NCI-H1105 (cell line): ENCODE results near the gene ADSS2.
"Not testable (repeated sequence)": the region's sequence is repeated elsewhere in the genome, so short reads cannot be mapped to it uniquely, and the experiment has no call there.

Source experiments
- DNase-seq: peaks from one replicate; lab custom pipeline; 2025; lab: John Stamatoyannopoulos, UW

The ADSS2 gene

DNA sequence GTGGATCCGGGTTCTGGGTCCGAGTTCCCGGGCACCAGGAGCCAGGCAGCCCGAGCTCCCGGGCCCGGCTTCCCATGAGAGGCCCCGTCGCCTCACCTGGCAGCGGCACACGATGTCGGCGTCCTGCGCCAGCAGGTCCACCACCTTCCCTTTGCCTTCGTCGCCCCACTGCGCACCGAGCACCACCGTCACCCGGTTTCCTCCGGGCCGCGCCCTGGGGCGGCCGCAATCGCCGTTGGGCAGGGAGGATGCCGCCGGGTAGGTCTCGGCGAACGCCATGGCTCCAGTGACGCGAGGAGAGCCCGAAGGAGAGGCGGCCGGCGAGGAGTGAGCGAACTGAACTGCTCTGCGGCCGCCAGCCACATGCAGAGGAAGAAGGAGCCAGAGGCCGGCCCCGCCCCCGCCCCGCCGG is at the start of gene ADSS2:
Gene ADSS2 (minus strand): TSS at position 371 of the 412 bp plus-strand sequence. CDS start 92 bp downstream, at position 279.
- DNase-seq = no peak

DNA sequence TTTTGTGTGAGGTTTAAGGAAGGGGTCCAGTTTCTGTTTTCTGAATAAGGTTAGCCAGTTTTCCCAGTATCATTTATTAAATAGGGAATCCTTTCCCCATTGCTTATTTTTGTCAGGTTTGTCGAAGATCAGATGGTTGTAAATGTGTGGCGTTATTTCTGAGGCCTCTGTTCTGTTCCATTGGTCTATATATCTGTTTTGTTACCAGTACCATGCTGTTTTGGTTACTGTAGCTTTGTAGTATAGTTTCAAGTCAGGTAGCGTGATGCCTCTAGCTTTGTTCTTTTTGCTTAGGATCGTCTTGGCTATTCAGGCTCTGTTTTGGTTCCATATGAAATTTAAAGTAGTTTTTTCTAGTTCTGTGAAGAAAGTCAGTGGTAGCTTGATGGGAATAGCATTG is 48.8 kb upstream of the ADSS2 start:
- not testable (repeated sequence) for DNase-seq

DNA sequence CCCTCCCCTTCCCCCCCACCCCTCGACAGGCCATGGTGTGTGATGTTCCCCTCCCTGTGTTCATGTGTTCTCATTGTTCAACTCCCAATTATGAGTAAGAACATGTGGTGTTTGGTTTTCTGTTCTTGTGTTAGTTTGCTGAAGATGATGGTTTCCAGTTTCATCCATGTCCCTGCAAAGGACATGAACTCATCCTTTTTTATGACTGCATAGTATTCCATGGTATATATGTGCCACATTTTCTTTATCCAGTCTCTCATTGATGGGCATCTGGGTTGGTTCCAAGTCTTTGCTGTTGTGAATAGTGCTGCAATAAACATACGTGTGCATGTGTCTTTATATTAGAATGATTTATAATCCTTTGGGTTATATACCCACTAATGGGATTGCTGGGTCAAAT is 47.8 kb upstream of the ADSS2 start:
- not testable (repeated sequence) for DNase-seq

DNA sequence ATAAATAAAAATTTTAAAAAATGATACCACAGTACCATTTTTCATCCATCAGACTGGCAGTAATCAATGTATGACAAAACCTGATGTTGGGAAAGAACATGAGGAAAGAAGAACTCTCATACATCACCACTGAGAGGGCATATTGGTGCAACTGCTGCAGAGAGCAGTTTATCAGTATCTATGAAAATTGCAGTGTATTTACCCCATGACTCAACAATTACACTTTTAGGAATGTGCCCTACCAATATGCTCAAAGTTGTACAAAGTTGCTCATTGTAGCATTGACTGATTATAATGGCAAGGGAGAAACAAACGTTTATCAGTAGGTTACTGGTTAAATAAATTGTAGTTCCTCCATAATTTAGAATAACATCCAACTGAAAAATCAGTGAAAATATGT is 46.1 kb upstream of the ADSS2 start:
- no peak for DNase-seq

DNA sequence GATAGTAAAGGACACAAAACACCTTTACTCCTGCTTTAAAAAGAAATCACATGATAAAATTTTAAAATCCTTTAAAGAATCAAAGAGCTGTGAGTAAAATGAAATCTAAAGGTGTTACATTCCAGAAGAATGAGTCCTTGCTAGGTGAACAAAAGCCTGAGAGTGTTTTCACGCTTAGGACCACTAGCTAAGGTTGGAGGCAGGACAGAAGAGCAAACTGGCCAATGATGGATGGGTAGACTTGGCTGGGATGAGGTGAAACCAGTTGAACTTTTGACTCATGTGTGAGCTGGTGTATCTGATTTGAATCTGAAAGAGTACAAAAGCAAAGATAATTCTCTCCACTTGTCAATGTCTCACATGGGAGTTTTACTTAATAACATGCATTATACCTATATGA is 44.5 kb upstream of the ADSS2 start:
- DNase-seq = no peak

DNA sequence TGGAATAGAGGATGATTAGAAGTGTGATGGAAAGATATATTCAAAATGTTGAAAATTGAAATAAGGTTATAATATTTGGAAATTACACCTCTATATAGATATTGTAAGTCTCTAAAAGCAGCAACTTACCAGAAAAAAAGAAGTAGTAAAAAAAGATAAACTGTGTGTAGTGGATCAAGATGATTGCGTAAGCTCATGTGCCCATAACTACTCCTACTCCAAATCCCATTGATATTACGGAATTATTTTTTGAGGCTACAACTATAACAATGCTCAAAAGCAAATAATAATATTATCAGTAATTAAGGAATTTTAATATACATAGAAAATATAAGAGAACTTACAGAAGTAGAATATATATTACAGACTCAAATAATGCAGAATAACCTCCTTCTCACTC is 42.9 kb upstream of the ADSS2 start:
- DNase-seq = no peak

DNA sequence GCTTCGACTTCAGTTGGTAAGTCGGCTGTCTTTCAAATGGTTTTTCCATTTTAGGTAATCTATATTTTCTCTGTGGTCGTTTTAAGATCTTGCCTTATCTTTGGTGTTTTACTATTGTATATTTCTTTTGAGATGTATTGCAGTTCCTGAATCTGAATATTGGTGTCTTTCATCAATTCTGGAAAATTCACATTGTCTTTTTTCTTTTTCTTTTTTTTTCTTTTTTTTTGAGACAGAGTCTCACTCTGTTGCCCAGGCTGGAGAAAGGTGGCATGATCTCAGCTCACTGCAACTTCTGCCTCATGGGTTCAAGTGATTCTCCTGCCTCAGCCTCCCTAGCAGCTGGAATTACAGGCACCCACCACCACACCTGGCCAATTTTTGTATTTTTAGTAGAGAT is 33.3 kb upstream of the ADSS2 start:
- DNase-seq = not testable (repeated sequence)

DNA sequence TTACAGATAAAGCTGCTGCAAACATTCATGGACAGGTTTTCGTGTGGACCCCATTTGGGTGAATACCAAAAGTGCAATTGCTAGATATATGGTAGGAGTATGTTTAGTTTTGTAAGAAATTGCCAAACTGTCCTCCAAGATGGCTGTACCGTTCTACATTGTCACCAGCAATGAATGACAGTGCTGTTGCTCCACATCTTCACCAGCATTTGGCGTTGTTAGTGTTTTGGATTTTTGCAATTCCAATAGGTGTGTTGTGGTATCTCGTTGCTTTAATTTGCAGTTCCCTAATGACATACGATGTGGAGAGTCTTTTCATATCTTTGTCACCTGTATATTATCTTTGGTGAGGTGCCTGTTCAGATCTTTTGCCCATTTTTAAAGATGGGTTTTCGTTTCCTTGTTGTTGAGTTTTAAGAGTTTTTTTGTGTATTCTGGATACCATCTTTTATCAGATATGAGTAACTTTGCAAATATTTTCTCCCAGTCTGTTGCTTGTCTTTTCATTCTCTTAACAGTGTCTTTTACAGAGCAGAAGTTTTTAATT is 21.4 kb upstream of the ADSS2 start:
- DNase-seq = no peak

DNA sequence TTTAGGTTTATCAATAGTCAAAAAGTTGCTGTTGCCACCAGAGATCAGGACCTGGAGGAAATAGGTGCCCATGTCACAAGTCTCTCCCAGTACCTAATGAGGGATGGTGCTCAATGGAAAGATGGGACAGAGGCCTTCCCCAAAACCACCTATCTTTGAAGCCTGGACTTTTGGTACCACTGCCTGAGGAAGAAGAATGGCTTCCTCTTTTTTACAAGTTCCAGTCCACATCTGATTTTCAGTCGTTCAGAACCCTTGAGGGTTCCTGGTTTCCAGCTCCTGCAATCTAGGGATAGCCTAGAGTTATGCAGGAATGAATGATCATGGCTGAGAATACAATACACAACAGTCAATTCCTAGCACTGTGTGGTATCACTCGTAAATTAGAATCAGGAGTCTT is 15.0 kb upstream of the ADSS2 start:
- no peak for DNase-seq

DNA sequence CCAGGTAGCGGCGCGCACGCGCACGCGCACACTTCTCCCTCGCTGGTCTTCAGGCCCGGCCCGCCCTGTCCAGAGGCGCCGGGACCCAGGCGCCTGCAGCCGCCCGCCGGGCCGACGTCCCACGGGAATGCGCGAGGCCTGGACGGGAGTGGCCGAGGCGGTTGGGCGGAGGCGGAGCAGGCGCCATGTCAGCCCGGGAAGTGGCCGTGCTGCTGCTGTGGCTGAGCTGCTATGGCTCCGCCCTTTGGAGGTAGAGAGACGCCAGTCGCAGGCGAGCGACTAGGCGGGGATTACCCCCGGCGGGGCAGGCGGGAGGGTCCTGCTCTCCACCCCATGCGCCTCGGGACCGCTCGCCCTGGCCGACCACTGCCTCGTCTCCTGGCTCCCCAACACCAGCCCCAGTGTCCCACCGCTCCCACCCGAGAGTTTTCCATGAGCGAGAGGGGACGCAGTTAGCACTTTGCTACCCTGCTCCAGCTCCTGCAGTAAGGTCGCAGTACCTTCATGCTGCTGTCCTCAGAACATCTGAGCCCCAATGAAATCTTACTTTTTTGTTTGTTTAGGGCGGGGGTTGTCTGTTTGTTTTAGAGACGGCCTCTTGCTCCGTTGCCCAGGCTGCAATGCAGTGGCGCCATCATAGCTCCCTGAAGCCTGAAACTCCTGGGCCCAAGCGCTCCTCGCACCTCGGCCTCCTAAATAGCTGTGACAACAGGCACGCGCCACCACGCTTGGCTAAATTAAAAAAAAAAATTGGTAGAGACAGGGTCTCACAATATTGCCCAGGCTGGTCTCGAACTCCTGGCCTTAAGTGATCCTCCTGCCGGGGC is 9.7 kb upstream of the ADSS2 start, which contains the start of gene CATSPERE:
Gene CATSPERE (plus strand): TSS at position 29 of the 827 bp plus-strand sequence. CDS start 157 bp downstream, at position 186.
- no peak for DNase-seq

DNA sequence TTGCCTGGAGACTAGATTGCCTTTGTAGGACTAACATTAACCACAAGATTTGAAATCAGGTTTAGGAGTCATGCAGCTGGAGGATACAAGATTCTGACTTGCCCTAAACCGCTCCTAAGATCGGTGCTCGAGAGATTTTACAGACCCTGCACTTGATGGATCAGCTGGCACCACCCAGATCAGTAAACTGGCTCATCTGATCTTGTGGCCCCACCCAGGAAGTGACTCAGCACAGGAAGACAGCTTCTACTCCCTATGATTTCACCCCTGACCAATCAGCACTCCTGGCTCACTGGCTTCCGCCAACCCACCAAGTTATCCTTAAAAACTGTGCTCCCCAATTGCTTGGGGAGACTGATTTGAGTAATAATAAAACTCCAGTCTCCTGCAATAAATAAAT is 8.5 kb upstream of the ADSS2 start:
- DNase-seq = no peak

DNA sequence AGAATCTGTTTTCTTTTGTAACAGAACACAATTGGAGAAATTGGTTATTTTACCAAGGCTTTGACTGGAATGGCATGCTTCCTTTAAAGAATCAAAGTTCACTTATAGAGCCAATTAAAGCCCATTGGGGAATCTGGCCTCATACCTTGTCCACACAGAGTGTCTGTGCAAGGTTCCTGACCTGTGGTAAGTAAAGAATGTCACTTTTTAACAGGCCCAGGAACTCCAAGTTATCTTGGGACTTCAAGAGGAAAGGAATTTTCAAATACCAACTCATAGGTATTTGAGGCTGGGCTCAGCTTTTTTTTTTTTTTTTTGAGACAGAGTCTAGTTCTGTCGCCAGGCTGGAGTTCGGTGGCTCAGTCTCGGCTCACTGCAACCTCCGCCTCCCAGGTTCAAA is 7.1 kb upstream of the ADSS2 start:
- DNase-seq = no peak

DNA sequence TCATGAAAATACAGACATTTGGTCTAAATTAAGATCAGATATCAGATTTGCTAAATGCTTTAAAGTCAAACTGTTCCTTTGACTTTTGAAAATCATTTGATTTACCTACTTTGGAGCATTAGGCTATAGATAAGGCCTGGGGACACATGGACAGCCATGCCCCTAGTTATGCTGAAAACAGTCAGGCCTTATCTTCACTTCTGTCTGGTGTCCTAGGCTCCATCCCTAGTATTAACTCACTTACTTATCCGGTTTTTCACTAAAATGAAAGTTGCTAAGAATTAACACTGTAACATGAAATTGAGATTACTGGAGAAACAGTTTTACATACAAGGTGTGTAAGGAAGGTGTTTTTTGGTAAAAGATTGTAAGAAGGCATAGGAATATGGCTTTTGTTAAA is 4.9 kb upstream of the ADSS2 start:
- DNase-seq = no peak

DNA sequence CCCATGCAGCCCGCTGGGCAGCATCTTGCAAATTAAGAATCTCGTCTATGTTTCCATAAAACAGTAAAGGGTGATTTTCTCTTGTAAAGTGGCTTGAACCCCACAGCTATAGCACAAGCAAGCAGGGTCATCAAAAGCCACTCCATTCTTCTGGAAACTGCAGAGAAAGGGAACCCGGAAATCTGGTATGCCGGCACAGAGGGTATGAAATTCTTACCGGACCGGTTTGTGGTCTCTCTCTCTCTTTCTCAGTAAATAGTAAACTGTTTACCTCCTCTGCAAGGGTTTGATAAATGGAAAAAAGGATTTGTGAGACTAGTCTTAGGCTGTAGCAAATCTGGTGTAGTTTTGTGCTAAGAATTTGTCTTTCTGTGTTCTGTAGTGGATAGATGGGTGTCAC is 2.7 kb upstream of the ADSS2 start:
- no peak for DNase-seq

DNA sequence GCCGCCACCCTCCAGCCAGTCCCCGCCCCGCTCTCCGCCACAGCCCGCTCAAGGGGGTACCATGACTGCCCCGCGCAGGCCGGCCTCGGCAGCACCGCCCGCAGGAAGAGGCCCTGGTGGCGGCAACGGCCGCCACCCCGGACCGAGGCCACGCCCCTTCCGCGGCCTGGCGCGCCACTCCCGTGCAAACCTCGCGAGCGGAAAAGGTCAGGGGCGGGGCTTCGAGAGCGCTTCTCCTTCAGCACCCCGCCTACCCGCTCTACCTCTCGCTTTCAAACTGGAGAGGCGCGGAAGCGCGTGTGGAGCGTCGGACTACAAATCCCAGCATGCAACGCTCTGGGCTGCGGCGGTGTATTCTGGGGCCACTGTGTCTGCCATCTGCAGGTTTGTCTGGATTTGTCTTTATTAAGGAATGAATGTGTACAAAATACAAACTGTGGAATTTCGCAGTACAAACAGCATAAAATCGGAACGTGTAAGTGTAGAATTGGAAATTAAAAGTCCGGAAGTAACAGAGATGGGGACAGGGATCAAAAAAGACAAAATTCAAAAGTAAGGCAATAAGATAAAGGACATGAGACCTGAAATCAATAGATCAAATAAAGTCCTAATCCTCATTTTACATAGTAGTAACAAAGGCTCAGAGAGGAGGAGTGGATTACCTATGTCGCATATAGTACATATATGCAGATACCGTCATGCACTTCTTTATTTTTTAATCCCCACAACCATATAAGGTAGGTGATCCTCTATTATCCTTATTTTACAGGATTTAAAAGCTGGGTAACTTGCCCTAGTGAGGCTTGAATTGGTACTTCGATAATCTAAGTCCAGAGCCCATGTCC is 464 bp upstream of the ADSS2 start:
- peak; percentile 95 for DNase-seq

DNA sequence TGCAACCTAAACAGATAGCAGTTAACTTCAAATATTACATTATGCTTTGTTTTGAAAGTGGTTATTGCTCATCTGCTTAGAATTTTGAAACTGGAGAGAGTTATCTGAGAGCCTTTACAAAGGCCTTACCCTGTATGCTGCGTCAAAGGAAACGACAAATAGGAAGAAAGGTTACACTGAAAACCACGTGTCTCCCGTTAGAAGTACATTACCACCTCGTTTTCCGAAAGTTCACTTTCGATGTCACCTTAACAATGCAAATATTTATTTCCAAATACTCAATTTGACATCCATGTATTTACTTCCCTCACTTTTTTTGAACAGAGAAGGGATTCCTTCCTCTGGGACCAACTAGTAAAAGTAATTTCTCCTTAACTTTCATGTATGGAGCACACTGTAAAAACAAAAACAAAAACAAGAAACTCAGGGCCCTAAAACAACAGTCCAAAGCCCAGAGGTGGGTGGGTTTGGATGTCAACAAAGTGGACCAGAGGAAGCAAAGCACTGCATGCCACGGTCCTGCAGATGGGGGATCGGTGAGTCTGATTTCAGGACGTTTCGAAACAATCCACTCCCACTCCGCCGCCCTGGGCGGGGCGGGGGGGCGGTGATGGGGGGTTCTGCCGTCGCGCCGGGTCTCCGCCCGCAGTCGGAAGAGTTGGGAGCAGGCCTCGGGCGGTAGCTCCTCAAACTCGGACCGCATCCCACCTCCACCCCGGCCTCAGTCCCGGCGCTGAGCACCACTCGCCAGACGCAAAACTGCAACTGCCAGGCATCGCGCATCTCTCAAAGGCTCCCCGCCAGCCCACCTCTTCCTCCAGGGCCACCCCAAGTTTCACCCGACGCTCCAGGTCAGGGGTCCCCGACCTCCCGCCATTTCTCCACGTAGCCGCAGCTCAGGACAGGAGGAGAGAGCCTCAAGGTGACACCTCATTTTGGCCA is 841 bp downstream of the ADSS2 start:
- DNase-seq = peak; percentile 7

DNA sequence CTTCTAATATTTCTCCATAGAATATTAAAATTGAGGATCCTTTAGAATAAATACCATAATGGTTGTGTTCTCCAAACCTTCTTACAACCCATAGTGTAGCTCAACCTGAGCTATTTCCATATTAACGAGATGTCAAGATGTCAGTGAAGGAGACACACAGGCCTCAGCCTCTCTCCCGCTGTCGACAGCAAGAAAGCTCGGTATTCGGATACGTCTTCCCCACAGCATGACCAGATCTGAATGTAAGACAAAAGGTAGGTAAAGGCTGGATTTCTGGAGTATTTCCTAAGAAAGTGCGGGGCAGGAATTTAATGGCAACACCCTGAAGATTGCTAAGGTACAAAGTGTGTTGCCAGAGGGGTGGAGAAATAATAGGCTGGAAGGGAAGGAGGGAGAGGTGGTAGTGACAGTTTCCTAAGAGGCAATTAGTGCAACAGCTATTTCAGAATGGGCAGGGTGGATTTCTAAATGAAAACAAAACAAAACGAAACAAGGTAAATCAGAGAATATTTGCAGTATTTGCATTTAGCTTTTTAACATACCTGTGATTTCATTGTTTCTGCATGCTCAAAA is 1.7 kb downstream of the ADSS2 start:
- DNase-seq = no peak

DNA sequence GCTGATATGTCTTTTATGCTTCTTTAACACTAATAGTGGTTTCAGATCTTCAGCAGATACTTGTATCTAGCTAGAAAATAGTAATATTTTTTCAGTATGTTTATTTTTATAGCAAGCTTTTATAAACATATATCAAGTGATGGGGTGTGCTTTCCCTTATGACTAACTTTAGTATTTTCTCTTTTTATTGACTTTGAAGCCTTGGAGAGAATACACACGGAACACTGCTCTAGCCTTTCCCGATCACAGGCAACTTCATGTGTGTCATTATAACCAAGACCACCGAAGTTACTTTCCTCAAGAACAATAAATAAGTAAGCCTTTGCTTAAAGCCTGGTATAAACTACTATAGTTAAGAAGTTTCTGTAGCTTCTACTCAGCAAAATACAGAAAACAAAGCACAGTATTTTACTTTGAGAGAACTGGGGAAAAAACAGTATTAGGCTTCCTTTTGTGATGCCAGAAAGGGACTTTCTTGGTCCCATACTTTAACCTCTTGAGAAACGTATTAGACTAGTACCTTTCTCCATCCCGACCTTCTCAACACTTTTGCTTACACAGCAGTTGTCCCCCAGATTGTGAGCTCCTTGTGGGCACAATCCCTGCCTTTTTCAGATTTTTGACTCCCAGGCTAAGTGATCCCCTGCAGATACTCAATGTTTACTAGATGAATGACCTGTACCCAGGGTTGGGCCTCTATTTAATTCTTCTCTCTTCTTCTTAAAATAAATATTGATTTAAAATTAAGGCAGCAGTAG is 3.3 kb downstream of the ADSS2 start:
- DNase-seq = no peak

DNA sequence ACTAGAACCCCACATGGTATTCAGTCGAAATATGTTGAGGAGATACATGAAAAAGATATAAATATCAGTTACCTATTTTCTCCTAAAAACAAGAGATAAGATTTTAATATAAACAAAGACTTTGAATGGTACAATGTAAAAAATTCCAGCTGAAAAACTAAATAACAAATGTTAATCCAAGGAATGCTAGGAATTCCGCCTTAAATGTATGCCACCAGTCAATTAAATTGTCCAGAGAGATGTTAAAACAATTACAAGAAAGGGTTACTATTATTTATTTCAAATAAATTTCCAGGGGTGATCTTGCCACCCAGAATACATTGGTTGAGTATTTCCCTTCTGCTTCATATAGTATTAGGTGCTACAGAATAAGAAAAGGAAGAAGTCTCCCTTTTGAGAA is 4.2 kb downstream of the ADSS2 start:
- DNase-seq = no peak

DNA sequence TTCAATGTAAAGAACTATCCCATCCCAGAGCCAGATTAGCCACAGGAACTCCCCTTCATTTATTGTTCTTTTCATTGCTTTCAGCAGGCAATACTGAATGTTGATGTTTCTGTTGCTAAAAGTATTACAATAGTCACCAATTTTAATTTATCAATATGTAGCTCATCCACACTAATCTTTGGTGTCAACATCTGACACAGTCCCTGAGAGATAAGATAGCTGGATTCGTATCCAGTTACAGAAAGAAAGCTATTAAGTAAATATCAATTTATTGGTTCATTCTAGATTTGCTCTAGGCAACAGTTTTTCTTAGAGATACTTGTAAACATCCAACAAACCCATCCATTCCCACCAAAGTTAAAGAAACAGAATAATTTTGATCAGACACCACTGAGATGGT is 4.7 kb downstream of the ADSS2 start:
- DNase-seq = no peak
